ENCODE results near the gene MIEF2. TPM values are rescaled to one million over a fixed set of nuclear protein-coding genes. Genes with fewer than 3 reads are reported as not detected.

Gene MIEF2
- total RNA-seq, 6 experiments from 2014 or later, result 13.3 to 19.9 (median 16.6) TPM

- no peak for DNase-seq
- no peaks in the 10 kb centered on the region; the same call in 1 of the 2 replicates for H3K27me3 Mint-ChIP-seq (ENCODE audit: insufficient read depth)
Measured at GRCh38 chr17:18267927-18268711, 7.7 kb downstream of the MIEF2 start.

GRCh38 chr17:18270046-18270931 is 9.8 kb downstream of the MIEF2 start:
- Mint-ChIP-seq H3K27me3 (ENCODE audit: insufficient read depth) (no peaks in the 10 kb centered on the region; the same call in 1 of the 2 replicates), H3K4me1 (ENCODE audit: low read depth) (peaks cover 9% of the 10 kb centered on the region; the same call in 1 of the 2 replicates), H3K9me3 (no peaks in the 10 kb centered on the region), H3K27ac (no peak overlapping the region), H3K36me3 (ENCODE audit: low read depth) (peaks cover 10% of the 10 kb centered on the region; the same call in 1 of the 2 replicates), H3K4me3 (no peak overlapping the region)
- no peak for DNase-seq
- TF ChIP-seq CTCF (IDR thresholded peaks at IDR 0.05), result no peak

More at GRCh38 chr17:18267927-18268711, 7.7 kb downstream of the MIEF2 start:
- Mint-ChIP-seq H3K36me3 (ENCODE audit: low read depth) (peaks cover 10% of the 10 kb centered on the region; the same call in 1 of the 2 replicates), H3K9me3 (no peaks in the 10 kb centered on the region), H3K4me3 (no peak overlapping the region), H3K4me1 (ENCODE audit: low read depth) (peaks cover 9% of the 10 kb centered on the region; the same call in 1 of the 2 replicates), H3K27ac (no peak overlapping the region)
- TF ChIP-seq CTCF (IDR thresholded peaks at IDR 0.05), result no peak

GRCh38 chr17:18277076-18277475 is 16.6 kb downstream of the MIEF2 start:
- TF ChIP-seq CTCF (IDR thresholded peaks at IDR 0.05), result no peak
- Mint-ChIP-seq H3K9me3 (no peaks in the 10 kb centered on the region), H3K4me3 (no peak overlapping the region), H3K36me3 (ENCODE audit: low read depth) (peaks cover 8% of the 10 kb centered on the region; the same call in 1 of the 2 replicates), H3K4me1 (ENCODE audit: low read depth) (no peaks in the 10 kb centered on the region), H3K27ac (no peak overlapping the region), H3K27me3 (ENCODE audit: insufficient read depth) (no peaks in the 10 kb centered on the region; the same call in 1 of the 2 replicates)
- no peak for DNase-seq

- Mint-ChIP-seq H3K27ac (no peak overlapping the region; the same call in 1 of the 2 replicates), H3K9me3 (no peaks in the 10 kb centered on the region), H3K36me3 (ENCODE audit: low read depth) (peaks cover 12% of the 10 kb centered on the region; the same call in 1 of the 2 replicates), H3K4me1 (ENCODE audit: low read depth) (no peaks in the 10 kb centered on the region), H3K27me3 (ENCODE audit: insufficient read depth) (no peaks in the 10 kb centered on the region; the same call in 1 of the 2 replicates), H3K4me3 (no peak overlapping the region)
- no peak for TF ChIP-seq CTCF (IDR thresholded peaks at IDR 0.05)
- no peak for DNase-seq
Measured at GRCh38 chr17:18278867-18279266, 18.4 kb downstream of the MIEF2 start.

GRCh38 chr17:18280249-18280648 is 19.8 kb downstream of the MIEF2 start:
- H3K4me1 Mint-ChIP-seq (ENCODE audit: low read depth), result no peaks in the 10 kb centered on the region
- no peak overlapping the region for H3K27ac Mint-ChIP-seq

More at GRCh38 chr17:18280249-18280648, 19.8 kb downstream of the MIEF2 start:
- Mint-ChIP-seq H3K9me3 (no peaks in the 10 kb centered on the region), H3K36me3 (ENCODE audit: low read depth) (peaks cover 13% of the 10 kb centered on the region), H3K4me3 (no peak overlapping the region), H3K27me3 (ENCODE audit: insufficient read depth) (no peaks in the 10 kb centered on the region; the same call in 1 of the 2 replicates)
- TF ChIP-seq CTCF (IDR thresholded peaks at IDR 0.05), result no peak
- no peak for DNase-seq
